Left lung (tissue), 10 donors: ENCODE results near the gene ABTB2. TPM values are rescaled to one million over a fixed set of nuclear protein-coding genes. Genes with fewer than 3 reads are reported as not detected.
A peak's percentile ranks its signal among the peaks of the same experiment; 100 is the strongest.

ENCODE experiments used
- ATAC-seq: fragments of 200-7000 bp; cut with Tn5 transposase; one replicate; pipeline ENCODE4 v1.9.1; 2020; ENCODE audit warnings: moderate library complexity
- DNase-seq, 4 donors: peaks; one replicate each; pipeline ENCODE4 v3.0.0-alpha.2; 2013 to 2020
- H3K27ac ChIP-seq, 2 donors: fragments of 200-600 bp; sonication (generic) in 1 of 2; one replicate each; pipeline versions ENCODE4 v1.5.0 to v1.8.0; 2020 to 2021
- H3K27me3 ChIP-seq, 2 donors: fragments of 200-600 bp; sonication (generic) in 1 of 2; one replicate each; pipeline versions ENCODE4 v1.5.0 to v1.8.0; 2020 to 2021
- H3K36me3 ChIP-seq, 2 donors: fragments of 200-600 bp; sonication (generic) in 1 of 2; one replicate each; pipeline versions ENCODE4 v1.5.0 to v1.8.0; 2020 to 2021
- H3K4me1 ChIP-seq, 2 donors: fragments of 200-600 bp; one replicate each; pipeline ENCODE4 v1.8.0; 2021
- H3K4me3 ChIP-seq, 2 donors: fragments of 200-600 bp; sonication (generic) in 1 of 2; one replicate each; pipeline versions ENCODE4 v1.5.0 to v1.8.0; 2020 to 2021; ENCODE audit warnings: mild to moderate bottlenecking in 1 of 2
- H3K9me3 ChIP-seq, 2 donors: fragments of 200-600 bp; sonication (generic) in 1 of 2; one replicate each; pipeline versions ENCODE4 v1.5.0 to v1.8.0; 2020 to 2021
- CTCF ChIP-seq, 2 donors: fragments of 200-600 bp; sonication (generic) in 1 of 2; IDR thresholded peaks; one replicate each; pipeline versions ENCODE4 v1.5.0 to v1.8.0; 2021; ENCODE audit warnings: antibody characterized with exemption in 2 of 2
- intact Hi-C, 2 donors: fragments of 100-400 bp; cut with DNase I; formaldehyde crosslinking; loops; one replicate each; pipeline versions ENCODE4 v1.11.2 to v1.14.2; 2022
- polyA plus RNA-seq, 6 donors: library from polyadenylated mRNA; unstranded; fragments of 120-200 nt; gene quantifications; one replicate each; pipeline ENCODE4 v1.2.1, GENCODE V29; 2013; ENCODE audit not compliant: insufficient read length in 6 of 6
- total RNA-seq, 2 donors: library from RNA; stranded (reverse); fragmentation: NEBNext Ultra II Directional; extraction: Animal tissue kit (Norgen Biotek cat#: 25700); gene quantifications; one replicate each; pipeline ENCODE4 v1.2.1, GENCODE V29; 2021
- donor health status: DM: no; HTN: yes; CAD: no.
- donor health status: DM: no; HTN: no; CAD: no.

ABTB2 gene
- total and polyA plus RNA-seq, 8 donors = 2.4 to 6.9 (median 4.8) TPM

- Histone ChIP-seq H3K4me3 (no peak overlapping the region), H3K27ac (peak overlapping the region in 1 of 2 donors; percentile 33)
- intact Hi-C loops = no loop called here
Observed at GRCh38 chr11:34327804-34328631, 29.8 kb downstream of the ABTB2 start.

GRCh38 chr11:34324466-34324865 is 33.3 kb downstream of the ABTB2 start:
- no peak for TF ChIP-seq CTCF (IDR thresholded peaks at IDR 0.05)
- Histone ChIP-seq H3K4me3 (no peak overlapping the region), H3K9me3 (no peaks in the 10 kb centered on the region), H3K4me1 (peaks cover 0 to 8% of the 10 kb centered on the region in 2 donors), H3K27ac (no peak overlapping the region), H3K36me3 (no peaks in the 10 kb centered on the region), H3K27me3 (no peaks in the 10 kb centered on the region)
- intact Hi-C loops = no loop called here
- no peak for ATAC-seq
- DNase-seq = no peak

More at GRCh38 chr11:34327804-34328631, 29.8 kb downstream of the ABTB2 start:
- Histone ChIP-seq H3K9me3 (no peaks in the 10 kb centered on the region), H3K4me1 (peaks cover 7 to 8% of the 10 kb centered on the region in 2 donors), H3K27me3 (no peaks in the 10 kb centered on the region), H3K36me3 (no peaks in the 10 kb centered on the region)
- DNase-seq (peak in 2 of 4 donors; percentile 80 to 85), ATAC-seq (peak; percentile 4)
- TF ChIP-seq CTCF (IDR thresholded peaks at IDR 0.05) = no peak

GRCh38 chr11:34323601-34324000 is 34.2 kb downstream of the ABTB2 start:
- H3K27me3 ChIP-seq = no peaks in the 10 kb centered on the region
- TF ChIP-seq CTCF (IDR thresholded peaks at IDR 0.05) = no peak
- H3K36me3 ChIP-seq = no peaks in the 10 kb centered on the region
- H3K4me3 ChIP-seq = no peak overlapping the region
- intact Hi-C loops = no loop called here
- ATAC-seq = peak; percentile 65
- DNase-seq = no peak
- H3K4me1 ChIP-seq = peaks cover 6 to 7% of the 10 kb centered on the region in 2 donors
- no peaks in the 10 kb centered on the region for H3K9me3 ChIP-seq
- H3K27ac ChIP-seq = no peak overlapping the region

DNA sequence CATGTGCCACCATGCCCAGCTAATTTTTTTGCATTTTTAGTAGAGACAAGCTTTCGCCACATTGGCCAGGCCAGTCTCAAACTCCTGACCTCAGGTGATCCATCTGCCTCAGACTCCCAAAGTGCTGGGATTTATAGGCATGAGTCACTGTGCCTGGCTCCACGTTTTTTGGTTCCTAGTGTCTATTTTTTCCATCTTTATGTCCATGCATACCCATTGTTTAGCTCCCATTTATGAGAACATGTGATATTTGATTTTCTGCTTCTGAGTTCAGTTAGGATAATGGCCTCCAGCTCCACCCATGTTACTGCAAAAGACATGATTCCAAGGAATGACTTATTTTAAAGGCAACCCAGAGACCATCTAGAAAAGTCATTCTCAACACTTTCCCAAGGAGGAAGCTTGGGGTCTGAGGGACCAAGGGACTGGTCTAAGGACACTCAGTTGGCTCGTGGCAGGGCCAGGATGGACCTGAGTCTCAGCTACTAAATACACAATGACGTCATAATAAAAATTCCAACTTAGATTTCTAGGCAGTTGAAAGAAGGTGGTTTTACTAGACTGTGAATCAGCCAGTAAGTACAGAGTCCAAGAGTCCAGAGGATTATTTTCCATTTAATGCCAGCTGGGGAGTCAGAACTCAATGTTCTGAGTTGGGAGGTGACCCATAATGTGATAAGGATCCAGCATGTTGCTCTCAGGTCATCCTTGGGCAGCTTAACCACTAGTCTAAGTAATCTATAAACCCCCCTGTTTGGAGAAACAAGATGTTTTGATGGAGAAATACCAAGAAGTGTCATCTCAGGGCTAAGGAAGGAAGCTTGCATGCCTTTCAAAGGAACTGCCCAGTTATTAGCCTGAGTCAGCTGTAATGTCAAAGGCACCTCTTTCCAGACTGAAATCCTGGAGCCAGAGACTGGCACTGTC is 39.4 kb downstream of the ABTB2 start:
- intact Hi-C loops = no loop called here
- TF ChIP-seq CTCF (IDR thresholded peaks at IDR 0.05) = no peak
- Histone ChIP-seq H3K4me3 (no peak overlapping the region), H3K27me3 (no peaks in the 10 kb centered on the region), H3K36me3 (no peaks in the 10 kb centered on the region), H3K9me3 (no peaks in the 10 kb centered on the region), H3K27ac (no peak overlapping the region), H3K4me1 (peaks cover 0 to 16% of the 10 kb centered on the region in 2 donors)
- DNase-seq = no peak
- ATAC-seq = peak; percentile 57

DNA sequence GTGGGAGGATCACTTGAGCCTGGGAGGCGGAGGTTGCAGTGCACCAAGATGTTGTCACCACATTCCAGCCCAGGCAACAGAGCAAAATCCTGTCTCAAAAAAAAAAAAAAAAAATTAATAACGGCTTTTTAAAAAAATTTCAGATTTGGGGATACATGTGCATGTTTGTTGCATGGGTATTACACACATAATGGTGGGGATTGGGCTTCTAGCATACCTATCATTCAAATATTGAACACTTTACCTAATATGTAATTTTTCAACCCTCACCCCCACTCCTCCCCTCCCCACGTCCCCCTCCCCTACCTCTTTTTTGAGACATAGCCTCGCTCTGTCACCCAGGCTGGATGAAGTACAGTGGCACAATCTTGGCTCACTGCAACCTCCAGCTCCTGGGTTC is 40.1 kb downstream of the ABTB2 start:
- Histone ChIP-seq H3K36me3 (no peaks in the 10 kb centered on the region), H3K4me1 (peaks cover 0 to 16% of the 10 kb centered on the region in 2 donors), H3K4me3 (no peak overlapping the region), H3K27ac (no peak overlapping the region), H3K27me3 (no peaks in the 10 kb centered on the region), H3K9me3 (no peaks in the 10 kb centered on the region)
- TF ChIP-seq CTCF (IDR thresholded peaks at IDR 0.05) = no peak
- DNase-seq (no peak), ATAC-seq (no peak)
- intact Hi-C loops = no loop called here
